H9 (cell line): ENCODE measurements around the gene EEF1E1. TPM values are rescaled to one million over a fixed set of nuclear protein-coding genes. Genes with fewer than 3 reads are reported as not detected.

Experiments
- DNase-seq: peaks from one replicate; pipeline ENCODE4 v3.0.0-alpha.2; 2017
- H2AFZ ChIP-seq: one replicate; pipeline ENCODE4 v1.6.1; 2013; ENCODE audit warnings: mild to moderate bottlenecking, low read length, control low read depth, moderate library complexity
- H2AK5ac ChIP-seq: 2 replicates; pipeline ENCODE4 v1.6.1; 2013; ENCODE audit warnings: low read length, control low read depth, mixed read lengths; ENCODE audit not compliant: insufficient read length
- H2BK120ac ChIP-seq: one replicate; pipeline ENCODE4 v1.6.1; 2013; ENCODE audit warnings: low read depth, mild to moderate bottlenecking, low read length, control low read depth, inconsistent platforms; ENCODE audit not compliant: poor library complexity, severe bottlenecking
- H2BK12ac ChIP-seq: 2 replicates; pipeline ENCODE4 v1.6.1; 2013; ENCODE audit warnings: low read length, control low read depth, mixed read lengths, low read depth; ENCODE audit not compliant: insufficient read length
- H2BK15ac ChIP-seq: 2 replicates; pipeline ENCODE4 v1.6.1; 2013; ENCODE audit warnings: low read depth, low read length, control low read depth
- H2BK20ac ChIP-seq: one replicate; pipeline ENCODE4 v1.6.1; 2013; ENCODE audit warnings: low read depth, mild to moderate bottlenecking, low read length, control low read depth, inconsistent platforms; ENCODE audit not compliant: poor library complexity, severe bottlenecking
- H2BK5ac ChIP-seq: 2 replicates; pipeline ENCODE4 v1.6.1; 2013; ENCODE audit warnings: low read length, control low read depth, mixed read lengths; ENCODE audit not compliant: insufficient read length
- H3K14ac ChIP-seq: 2 replicates; pipeline ENCODE4 v1.6.1; 2013; ENCODE audit warnings: low read length, control low read depth; ENCODE audit not compliant: insufficient read depth
- H3K18ac ChIP-seq: 2 replicates; pipeline ENCODE4 v1.6.1; 2013; ENCODE audit warnings: low read depth, mild to moderate bottlenecking, mixed read lengths, low read length, control low read depth; ENCODE audit not compliant: insufficient read length
- H3K23ac ChIP-seq: 2 replicates; pipeline ENCODE4 v1.6.1; 2013; ENCODE audit warnings: low read length, control low read depth, mixed read lengths, low read depth; ENCODE audit not compliant: insufficient read length
- H3K23me2 ChIP-seq: 2 replicates; pipeline ENCODE4 v1.6.1; 2013; ENCODE audit warnings: low read depth, mild to moderate bottlenecking, mixed read lengths, low read length, control low read depth; ENCODE audit not compliant: insufficient read length, poor library complexity, severe bottlenecking
- H3K27ac ChIP-seq: 2 replicates; pipeline ENCODE4 v1.5.1; 2013; ENCODE audit warnings: low read length, control low read depth, mixed read lengths, low read depth; ENCODE audit not compliant: insufficient read length
- H3K27me3 ChIP-seq: 2 replicates; pipeline ENCODE4 v1.6.1; 2013; ENCODE audit warnings: low read length, control low read depth, inconsistent platforms; ENCODE audit not compliant: insufficient read depth
- H3K4ac ChIP-seq: 2 replicates; pipeline ENCODE4 v1.6.1; 2013; ENCODE audit warnings: low read depth, mild to moderate bottlenecking, control low read depth, inconsistent platforms, low read length, moderate library complexity
- H3K4me1 ChIP-seq: 2 replicates; pipeline ENCODE4 v1.6.1; 2013; ENCODE audit warnings: low read length, control low read depth, inconsistent platforms; ENCODE audit not compliant: insufficient read depth
- H3K4me2 ChIP-seq: 2 replicates; pipeline ENCODE4 v1.6.1; 2013; ENCODE audit warnings: low read length, control low read depth, mixed read lengths; ENCODE audit not compliant: insufficient read length, insufficient read depth
- H3K56ac ChIP-seq: 2 replicates; pipeline ENCODE4 v1.6.1; 2013; ENCODE audit warnings: low read depth, mild to moderate bottlenecking, mixed read lengths, low read length, control low read depth; ENCODE audit not compliant: insufficient read length
- H3K79me1 ChIP-seq: 2 replicates; pipeline ENCODE4 v1.6.1; 2013; ENCODE audit warnings: low read depth, mild to moderate bottlenecking, moderate library complexity, low read length, control low read depth, inconsistent platforms; ENCODE audit not compliant: insufficient read depth, poor library complexity, severe bottlenecking
- H3K79me2 ChIP-seq: 2 replicates; pipeline ENCODE4 v1.6.1; 2013; ENCODE audit warnings: low read length, control low read depth, inconsistent platforms; ENCODE audit not compliant: insufficient read depth
- H3K9ac ChIP-seq: 2 replicates; pipeline ENCODE4 v1.6.1; 2013; ENCODE audit warnings: low read length, control low read depth, mixed read lengths; ENCODE audit not compliant: insufficient read length; ENCODE audit errors: extremely low read depth
- H3K9me3 ChIP-seq: one replicate; pipeline ENCODE4 v1.6.1; 2013; ENCODE audit warnings: low read depth, low read length, inconsistent platforms; ENCODE audit not compliant: control insufficient read depth
- H3T11ph ChIP-seq: one replicate; pipeline ENCODE4 v1.6.1; 2013; ENCODE audit warnings: mild to moderate bottlenecking, low read length, control low read depth, inconsistent platforms
- H4K20me1 ChIP-seq: one replicate; pipeline ENCODE4 v1.6.1; 2013; ENCODE audit not compliant: control insufficient read depth, insufficient read length, insufficient read depth
- H4K5ac ChIP-seq: 2 replicates; pipeline ENCODE4 v1.6.1; 2013; ENCODE audit warnings: low read depth, mild to moderate bottlenecking, mixed read lengths, low read length, control low read depth; ENCODE audit not compliant: insufficient read length
- H4K8ac ChIP-seq: replicated peaks from 2 replicates; pipeline ENCODE4 v1.6.1; 2013; ENCODE audit warnings: low read length, control low read depth, mixed read lengths, low read depth; ENCODE audit not compliant: insufficient read length
- H4K91ac ChIP-seq: 2 replicates; pipeline ENCODE4 v1.6.1; 2013; ENCODE audit warnings: low read depth, mild to moderate bottlenecking, moderate library complexity, mixed read lengths, low read length, control low read depth; ENCODE audit not compliant: insufficient read length
- H3K27ac Mint-ChIP-seq, 3 experiments: 2 replicates in 2 of 3; 3 replicates in 1 of 3; pipeline ENCODE4 v1.8.0; 2020 to 2021; ENCODE audit warnings: mixed read lengths in 3 of 3, mild to moderate bottlenecking in 1 of 3, moderate library complexity in 1 of 3
- H3K27me3 Mint-ChIP-seq: 2 replicates; pipeline ENCODE4 v1.8.0; 2021; ENCODE audit warnings: low read depth, mild to moderate bottlenecking, moderate library complexity, mixed read lengths
- H3K36me3 Mint-ChIP-seq, 3 experiments: 2 replicates in 2 of 3; 3 replicates in 1 of 3; pipeline ENCODE4 v1.8.0; 2020 to 2021; ENCODE audit warnings: low read depth in 3 of 3, mixed read lengths in 3 of 3; ENCODE audit not compliant: insufficient read depth in 1 of 3
- H3K4me1 Mint-ChIP-seq, 2 experiments: 2 replicates each; pipeline ENCODE4 v1.8.0; 2020; ENCODE audit warnings: mixed read lengths in 2 of 2
- H3K4me3 Mint-ChIP-seq, 2 experiments: 2 replicates in 1 of 2; 3 replicates in 1 of 2; pipeline ENCODE4 v1.8.0; 2020 to 2021; ENCODE audit warnings: mild to moderate bottlenecking in 2 of 2, mixed read lengths in 2 of 2, moderate library complexity in 1 of 2
- H3K9me3 Mint-ChIP-seq, 2 experiments: 2 replicates in 1 of 2; 3 replicates in 1 of 2; pipeline ENCODE4 v1.8.0; 2020; ENCODE audit warnings: mild to moderate bottlenecking in 2 of 2, mixed read lengths in 2 of 2, moderate library complexity in 1 of 2
- CTCF ChIP-seq: fragments of 200-600 bp; sonication (generic); conservative IDR thresholded peaks from 3 replicates; pipeline ENCODE4 v1.8.0; 2021; ENCODE audit warnings: antibody characterized with exemption, mild to moderate bottlenecking
- WGBS: extraction: QIAGEN DNeasy Blood & Tissue Kit; methylation state at CpG from one replicate; pipeline ENCODE4 v1.1.7; 2013; ENCODE audit warnings: missing lambda C conversion rate, low lambda C conversion rate, mixed read lengths; ENCODE audit not compliant: insufficient read length; ENCODE audit errors: extremely low coverage; 5-methylcytosine and 5-hydroxymethylcytosine counted together
- total RNA-seq: library from RNA; stranded (reverse); gene quantifications from 2 replicates; pipeline ENCODE4 v1.2.1, GENCODE V29; 2021

EEF1E1 gene
- total RNA-seq, 1 experiment from 2014 or later: 71.8 TPM

GRCh38 chr6:8066108-8066507 is 36.2 kb downstream of the EEF1E1 start:
- Histone ChIP-seq H2BK5ac (no peak overlapping the region), H2AFZ (no peak overlapping the region), H3K23ac (no peak overlapping the region), H2BK120ac (no peak overlapping the region), H3K4me1 (no peaks in the 10 kb centered on the region), H3K23me2 (no peaks in the 10 kb centered on the region), H3K27ac (no peak overlapping the region), H3K18ac (no peak overlapping the region), H3K79me2 (no peaks in the 10 kb centered on the region), H3T11ph (no peak overlapping the region), H3K79me1 (no peaks in the 10 kb centered on the region), H2BK20ac (no peak overlapping the region), H2AK5ac (no peak overlapping the region), H2BK12ac (no peak overlapping the region), H2BK15ac (no peak overlapping the region), H4K20me1 (no peaks in the 10 kb centered on the region), H3K4me2 (no peak overlapping the region), H3K4ac (no peak overlapping the region), H4K8ac (no peak overlapping the region), H3K27me3 (no peaks in the 10 kb centered on the region), H4K5ac (no peak overlapping the region), H3K9ac (no peak overlapping the region), H4K91ac (no peak overlapping the region), H3K14ac (no peak overlapping the region), H3K56ac (no peak overlapping the region), H3K9me3 (no peaks in the 10 kb centered on the region)
- Mint-ChIP-seq H3K4me3 (no peak overlapping the region), H3K36me3 (peaks cover 0 to 13% (median 9%) of the 10 kb centered on the region in 3 experiments; a peak in 4 of 7 replicates), H3K9me3 (no peaks in the 10 kb centered on the region), H3K27me3 (peaks cover 6% of the 10 kb centered on the region), H3K4me1 (peaks cover 18 to 19% of the 10 kb centered on the region in 2 experiments), H3K27ac (peak overlapping the region in 1 of 3 experiments; percentile 36; a peak in 2 of 7 replicates)
- no peak for DNase-seq
- TF ChIP-seq CTCF: peak; percentile 45
- no CpG with 5 or more reads among the region's 4 CpGs for WGBS
